Stomach (tissue), 9 donors: Measurements from ENCODE around the gene SIK2. TPM values are rescaled to one million over a fixed set of nuclear protein-coding genes. Genes with fewer than 3 reads are reported as not detected.

Experiments used
- DNase-seq, 2 donors: peaks; one replicate each; pipeline versions ENCODE4 v3.0.0 to v3.0.0-alpha.2; 2013 to 2019
- H3K27ac ChIP-seq, 5 donors: fragments of 200-600 bp in 4 of 5; sonication (generic) in 4 of 5; one replicate each; pipeline ENCODE4 v1.5.1; 2013 to 2019; ENCODE audit warnings: mild to moderate bottlenecking in 1 of 5, moderate library complexity in 1 of 5
- H3K27me3 ChIP-seq, 3 donors: fragments of 200-600 bp; sonication (generic); one replicate each; pipeline ENCODE4 v1.5.1; 2017 to 2019; ENCODE audit warnings: mixed run types in 1 of 3
- H3K36me3 ChIP-seq, 4 donors: fragments of 200-600 bp; sonication (generic); 1 replicate in 3 of 4; 2 replicates in 1 of 4; pipeline ENCODE4 v1.5.1; 2016 to 2019
- H3K4me1 ChIP-seq, 4 donors: fragments of 200-600 bp; sonication (generic); one replicate each; pipeline ENCODE4 v1.5.1; 2016 to 2019
- H3K4me3 ChIP-seq, 4 donors: fragments of 200-600 bp; sonication (generic) in 3 of 4; one replicate each; pipeline ENCODE4 v1.5.1; 2016 to 2019; ENCODE audit warnings: mild to moderate bottlenecking in 1 of 4
- H3K9me3 ChIP-seq, 4 donors: fragments of 200-600 bp; sonication (generic); one replicate each; pipeline ENCODE4 v1.5.1; 2016 to 2019
- EP300 ChIP-seq: sonication (generic); formaldehyde crosslinking; IDR thresholded peaks from one replicate; pipeline ENCODE4 v1.6.1; 2017; ENCODE audit warnings: antibody characterized with exemption
- POLR2A ChIP-seq, 4 donors: fragments of 450-650 bp; IDR thresholded peaks; one replicate each; pipeline ENCODE4 v1.6.1; 2016; ENCODE audit warnings: antibody characterized with exemption in 4 of 4, control low read depth in 2 of 4, mild to moderate bottlenecking in 1 of 4, moderate library complexity in 1 of 4
- POLR2AphosphoS5 ChIP-seq, 3 donors: sonication (generic); formaldehyde crosslinking; IDR thresholded peaks; one replicate each; pipeline ENCODE4 v1.6.1; 2016; ENCODE audit warnings: antibody characterized with exemption in 3 of 3
- WGBS, 5 donors: extraction: QIAGEN DNeasy Blood & Tissue Kit in 3 of 5; methylation state at CpG; one replicate each; pipeline versions ENCODE4 v1.1.5 to v1.1.7; 2013 to 2018; 5-methylcytosine and 5-hydroxymethylcytosine counted together
- intact Hi-C: fragments of 100-400 bp; cut with DNase I; formaldehyde crosslinking; loops from one replicate; pipeline ENCODE4 v1.15.1; 2023; ENCODE audit warnings: low total_unique reads
- polyA plus RNA-seq, 3 donors: library from polyadenylated mRNA; stranded (reverse); fragments of 200-250 nt; gene quantifications; one replicate each; pipeline ENCODE4 v1.2.3, GENCODE V29; 2013
- total RNA-seq, 5 donors: library from RNA; depleted of rRNA; stranded (reverse); fragments of >200 nt; gene quantifications; one replicate each; pipeline versions ENCODE4 v1.1.0 to v1.2.3, GENCODE V29; 2014 to 2016
- TF ChIP-seq, protein P1 (sequence below), 7 experiments: fragments of 450-650 bp in 4 of 7; fragments of 200-600 bp in 3 of 7; sonication (generic) in 3 of 7; IDR thresholded peaks; one replicate each; pipeline ENCODE4 v1.5.1; 2016 to 2019; ENCODE audit warnings: antibody characterized with exemption in 7 of 7, control low read depth in 2 of 7, mild to moderate bottlenecking in 1 of 7
- donor health status: healthy with polysubstance abuse.
- donor health status: Bipolar disorder and iron deficiency.
- donor health status: healthy.

The SIK2 gene
- total and polyA plus RNA-seq, 8 donors = 5.5 to 86.9 (median 18.4) TPM

GRCh38 chr11:111756097-111756496 lies 153.8 kb downstream of the SIK2 start:
- DNase-seq = no peak
- Histone ChIP-seq H3K4me1 (peaks cover 0 to 14% (median 4%) of the 10 kb centered on the region in 4 donors), H3K27ac (peak overlapping the region in 1 of 5 donors; percentile 11), H3K4me3 (no peak overlapping the region), H3K27me3 (no peaks in the 10 kb centered on the region), H3K36me3 (peaks cover 61 to 100% (median 98%) of the 10 kb centered on the region in 4 donors), H3K9me3 (no peaks in the 10 kb centered on the region)
- intact Hi-C loops = no loop called here
- WGBS, 5 donors = 82 to 96% (median 92%) methylated on average over 6 of the region's 6 CpGs
- TF ChIP-seq POLR2AphosphoS5 (IDR thresholded peaks at IDR 0.05) (no peak), POLR2A (IDR thresholded peaks at IDR 0.05) (no peak), EP300 (no peak)
- TF ChIP-seq, protein P1, sequence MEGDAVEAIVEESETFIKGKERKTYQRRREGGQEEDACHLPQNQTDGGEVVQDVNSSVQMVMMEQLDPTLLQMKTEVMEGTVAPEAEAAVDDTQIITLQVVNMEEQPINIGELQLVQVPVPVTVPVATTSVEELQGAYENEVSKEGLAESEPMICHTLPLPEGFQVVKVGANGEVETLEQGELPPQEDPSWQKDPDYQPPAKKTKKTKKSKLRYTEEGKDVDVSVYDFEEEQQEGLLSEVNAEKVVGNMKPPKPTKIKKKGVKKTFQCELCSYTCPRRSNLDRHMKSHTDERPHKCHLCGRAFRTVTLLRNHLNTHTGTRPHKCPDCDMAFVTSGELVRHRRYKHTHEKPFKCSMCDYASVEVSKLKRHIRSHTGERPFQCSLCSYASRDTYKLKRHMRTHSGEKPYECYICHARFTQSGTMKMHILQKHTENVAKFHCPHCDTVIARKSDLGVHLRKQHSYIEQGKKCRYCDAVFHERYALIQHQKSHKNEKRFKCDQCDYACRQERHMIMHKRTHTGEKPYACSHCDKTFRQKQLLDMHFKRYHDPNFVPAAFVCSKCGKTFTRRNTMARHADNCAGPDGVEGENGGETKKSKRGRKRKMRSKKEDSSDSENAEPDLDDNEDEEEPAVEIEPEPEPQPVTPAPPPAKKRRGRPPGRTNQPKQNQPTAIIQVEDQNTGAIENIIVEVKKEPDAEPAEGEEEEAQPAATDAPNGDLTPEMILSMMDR (IDR thresholded peaks at IDR 0.05) = no peak

GRCh38 chr11:111759376-111759775 lies 157.1 kb downstream of the SIK2 start:
- H3K27ac ChIP-seq = peak overlapping the region in 4 of 5 donors; percentile 21 to 54 (median 38)
- peaks cover 55 to 97% (median 94%) of the 10 kb centered on the region in 4 donors for H3K36me3 ChIP-seq
- H3K27me3 ChIP-seq = no peaks in the 10 kb centered on the region
- DNase-seq = peak in 1 of 2 donors; percentile 26
- intact Hi-C loops = no loop called here
- H3K4me3 ChIP-seq = no peak overlapping the region
- peaks cover 4 to 41% (median 19%) of the 10 kb centered on the region in 4 donors for H3K4me1 ChIP-seq
- no peaks in the 10 kb centered on the region for H3K9me3 ChIP-seq
- TF ChIP-seq POLR2AphosphoS5 (IDR thresholded peaks at IDR 0.05) (no peak), POLR2A (IDR thresholded peaks at IDR 0.05) (no peak), EP300 (no peak)
- TF ChIP-seq, protein P1 (IDR thresholded peaks at IDR 0.05) = no peak

DNA sequence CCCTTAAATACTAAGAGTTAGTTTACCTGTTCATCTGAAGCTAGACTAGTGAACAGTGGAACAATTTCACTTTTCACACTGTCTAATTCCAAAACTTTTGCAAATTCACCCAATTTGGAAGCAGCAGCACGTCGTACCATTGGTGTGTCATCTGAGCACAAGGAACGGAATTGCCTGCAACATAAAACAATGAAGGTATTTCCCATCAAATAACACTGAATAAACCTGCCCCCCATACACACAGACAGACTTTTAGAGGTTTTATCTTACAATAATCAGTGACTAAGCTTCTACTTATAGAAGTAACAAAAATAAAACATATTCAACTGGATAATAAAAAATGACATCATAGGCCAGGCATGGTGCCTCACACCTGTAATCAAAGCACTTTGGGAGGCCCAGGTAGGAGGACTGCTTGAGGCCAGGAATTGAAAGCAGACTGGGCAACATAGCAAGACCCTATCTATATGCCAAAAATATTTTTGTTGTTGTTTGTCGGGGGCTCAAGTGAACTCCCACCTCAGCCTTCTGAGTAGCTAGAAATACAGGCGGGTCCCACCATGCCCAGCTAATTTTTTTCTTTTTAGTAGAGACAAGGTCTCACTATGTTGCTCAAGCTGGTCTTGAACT lies 157.6 kb downstream of the SIK2 start:
- peak in 1 of 2 donors; percentile 17 for DNase-seq
- intact Hi-C loops = no loop called here
- WGBS, 5 donors = 52 to 71% (median 60%) methylated on average over 5 of the region's 5 CpGs
- Histone ChIP-seq H3K4me1 (peaks cover 8 to 46% (median 22%) of the 10 kb centered on the region in 4 donors), H3K27ac (peak overlapping the region in 4 of 5 donors; percentile 21 to 54 (median 38)), H3K27me3 (no peaks in the 10 kb centered on the region), H3K36me3 (peaks cover 54 to 92% (median 89%) of the 10 kb centered on the region in 4 donors), H3K9me3 (no peaks in the 10 kb centered on the region), H3K4me3 (no peak overlapping the region)
- TF ChIP-seq POLR2A (IDR thresholded peaks at IDR 0.05) = no peak
- no peak for TF ChIP-seq EP300
- no peak for TF ChIP-seq POLR2AphosphoS5 (IDR thresholded peaks at IDR 0.05)
- TF ChIP-seq, protein P1 (IDR thresholded peaks at IDR 0.05) = no peak

DNA sequence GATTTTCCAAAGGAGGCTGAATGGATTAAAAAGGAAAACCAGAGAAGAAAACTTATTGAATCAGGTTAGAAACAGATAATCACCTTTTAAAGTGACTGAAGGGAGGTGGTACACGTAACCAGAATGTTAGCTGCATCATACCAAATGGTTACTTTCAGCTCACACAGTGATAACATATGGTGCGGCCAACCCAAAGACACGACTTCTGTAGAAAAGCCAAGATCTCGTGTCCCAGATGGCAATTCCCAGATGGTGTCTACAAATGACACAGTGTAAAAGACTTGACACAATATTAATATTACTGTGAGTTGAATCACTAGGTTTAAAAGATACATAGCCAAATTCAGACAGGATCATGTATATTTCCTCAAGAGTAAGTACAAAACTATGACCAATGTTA lies 158.8 kb downstream of the SIK2 start:
- DNase-seq = no peak
- WGBS, 5 donors = 78 to 82% (median 80%) methylated on average over 4 of the region's 4 CpGs
- intact Hi-C loops = no loop called here
- no peak for TF ChIP-seq EP300
- TF ChIP-seq POLR2A (IDR thresholded peaks at IDR 0.05) = no peak
- TF ChIP-seq, protein P1 (IDR thresholded peaks at IDR 0.05) = no peak
- TF ChIP-seq POLR2AphosphoS5 (IDR thresholded peaks at IDR 0.05) = no peak
- peaks cover 8 to 51% (median 26%) of the 10 kb centered on the region in 4 donors for H3K4me1 ChIP-seq
- no peak overlapping the region for H3K4me3 ChIP-seq
- H3K9me3 ChIP-seq = no peaks in the 10 kb centered on the region
- H3K36me3 ChIP-seq = peaks cover 49 to 81% (median 78%) of the 10 kb centered on the region in 4 donors
- H3K27ac ChIP-seq = no peak overlapping the region
- H3K27me3 ChIP-seq = no peaks in the 10 kb centered on the region
